K562 (cell line): ENCODE data around the gene UCP1. TPM values are rescaled to one million over a fixed set of nuclear protein-coding genes. Genes with fewer than 3 reads are reported as not detected.

Experiments used
- ATAC-seq: fragments of 200-7000 bp; cut with Tn5 transposase; 3 replicates; pipeline ENCODE4 v1.9.1; 2020; ENCODE audit warnings: moderate library complexity
- BruUV-seq: library from RNA; stranded (reverse); fragments of 400-500 nt; replicated peaks from 2 replicates; lab custom pipeline; 2021; lab: Mats Ljungman, UMichigan
- CTCF ChIA-PET: fragments of 300-600 bp; formaldehyde crosslinking; extraction: SDS; loops from one replicate; lab custom pipeline; 2021; ENCODE audit warnings: low intra/inter-chr PET ratio; lab: Yijun Ruan, JAX
- POLR2A ChIA-PET: fragments of 300-600, 350-650 bp; sonication (Branson Sonifier 250); formaldehyde crosslinking; extraction: SDS; loops from one replicate; lab custom pipeline; 2021; ENCODE audit warnings: antibody characterized with exemption, inconsistent platforms; lab: Yijun Ruan, JAX
- DNase-seq, 4 experiments: peaks; one replicate each; pipeline versions ENCODE4 v3.0.0 to v3.0.0-alpha.2; 2011 to 2018; ENCODE audit warnings: low spot score in 3 of 4, mixed read lengths in 3 of 4; ENCODE audit errors: extremely low read depth in 1 of 4
- FAIRE-seq: peaks from 2 replicates; lab custom pipeline; 2011; peaks lifted over from hg19 to GRCh38; lab: Jason Lieb, UNC
- H2AFZ ChIP-seq: 2 replicates; pipeline ENCODE4 v1.6.0; 2011; ENCODE audit warnings: low read depth, low read length, control low read depth, inconsistent platforms
- H3K27ac ChIP-seq: fragments of 200-600 bp; 3 replicates; pipeline ENCODE4 v1.8.0; 2011; ENCODE audit warnings: low read depth, mild to moderate bottlenecking, control low read depth, inconsistent platforms, low read length, moderate library complexity, mixed read lengths; ENCODE audit errors: extremely low read depth
- H3K27me3 ChIP-seq, 2 experiments: fragments of 300-600 bp in 1 of 2; 2 replicates in 1 of 2; 3 replicates in 1 of 2; pipeline versions ENCODE4 v1.6.0 to v1.8.0; 2011; ENCODE audit warnings: inconsistent platforms in 2 of 2, low read length in 2 of 2, mild to moderate bottlenecking in 1 of 2, mixed read lengths in 1 of 2, moderate library complexity in 1 of 2; ENCODE audit not compliant: control insufficient read depth in 2 of 2, insufficient read depth in 2 of 2
- H3K36me3 ChIP-seq: fragments of 300-600 bp; 3 replicates; pipeline ENCODE4 v1.8.0; 2011; ENCODE audit warnings: mild to moderate bottlenecking, low read length, inconsistent platforms; ENCODE audit not compliant: control insufficient read depth, insufficient read depth
- H3K4me1 ChIP-seq, 2 experiments: fragments of 200-600 bp in 1 of 2; replicated peaks in 1 of 2; 2 replicates in 1 of 2; 3 replicates in 1 of 2; pipeline versions ENCODE4 v1.5.1 to v1.8.0; 2011; ENCODE audit warnings: inconsistent platforms in 2 of 2, low read length in 2 of 2, mild to moderate bottlenecking in 1 of 2, mixed read lengths in 1 of 2, moderate library complexity in 1 of 2; ENCODE audit not compliant: control insufficient read depth in 2 of 2, insufficient read depth in 2 of 2
- H3K4me2 ChIP-seq: 2 replicates; pipeline ENCODE4 v1.6.1; 2011; ENCODE audit warnings: low read length, control low read depth, inconsistent platforms, mixed read lengths; ENCODE audit not compliant: insufficient read depth
- H3K4me3 ChIP-seq: fragments of 200-600 bp; sonication (generic), shearing (Covaris generic); 2 replicates; pipeline ENCODE4 v1.5.1; 2016; ENCODE audit warnings: control low read depth, inconsistent platforms
- H3K79me2 ChIP-seq: fragments of 200-600 bp; 3 replicates; pipeline ENCODE4 v1.8.0; 2011; ENCODE audit warnings: low read length, inconsistent platforms; ENCODE audit not compliant: control insufficient read depth, insufficient read depth
- H3K9ac ChIP-seq, 2 experiments: 2 replicates each; pipeline versions ENCODE4 v1.6.0 to v1.6.1; 2011; ENCODE audit warnings: low read depth in 2 of 2, low read length in 2 of 2, control low read depth in 1 of 2, inconsistent platforms in 1 of 2, mild to moderate bottlenecking in 1 of 2, mixed read lengths in 1 of 2; ENCODE audit not compliant: insufficient read depth in 1 of 2
- H3K9me1 ChIP-seq: one replicate; pipeline ENCODE4 v1.6.0; 2011; ENCODE audit warnings: inconsistent platforms, mild to moderate bottlenecking, low read length, moderate library complexity; ENCODE audit not compliant: control insufficient read depth, insufficient read depth
- H3K9me3 ChIP-seq: replicated peaks from 2 replicates; pipeline ENCODE4 v1.5.1; 2011; ENCODE audit warnings: low read depth, low read length, inconsistent platforms; ENCODE audit not compliant: control insufficient read depth, insufficient read depth
- H4K20me1 ChIP-seq: replicated peaks from 2 replicates; pipeline ENCODE4 v1.6.1; 2011; ENCODE audit warnings: low read length, inconsistent platforms, mixed read lengths; ENCODE audit not compliant: control insufficient read depth, insufficient read depth
- AFF4 ChIP-seq: sonication (generic); formaldehyde crosslinking; IDR thresholded peaks from 2 replicates; pipeline ENCODE4 v1.8.0; 2023; ENCODE audit warnings: mild to moderate bottlenecking, missing genetic modification reagents
- BRD9 ChIP-seq: fragments of 450-650 bp; IDR thresholded peaks from 2 replicates; pipeline ENCODE4 v1.6.1; 2018; ENCODE audit warnings: low read depth; ENCODE audit not compliant: partially characterized antibody
- DEAF1 ChIP-seq: fragments of 450-650 bp; formaldehyde crosslinking; IDR thresholded peaks from 2 replicates; pipeline ENCODE4 v1.4.0; 2020; ENCODE audit warnings: mild to moderate bottlenecking, moderate library complexity
- LARP7 ChIP-seq: fragments of 450-650 bp; IDR thresholded peaks from 2 replicates; pipeline ENCODE4 v1.6.1; 2016
- NCOR1 ChIP-seq: fragments of 450-650 bp; IDR thresholded peaks from 2 replicates; pipeline ENCODE4 v1.6.1; 2016; ENCODE audit warnings: mild to moderate bottlenecking, moderate library complexity
- RAD51 ChIP-seq: fragments of 450-650 bp; IDR thresholded peaks from 2 replicates; pipeline ENCODE4 v1.7.1; 2016; ENCODE audit warnings: low read depth, mild to moderate bottlenecking, borderline replicate concordance
- RBM15 ChIP-seq: fragments of 200-400 bp; formaldehyde crosslinking; IDR thresholded peaks from 2 replicates; pipeline ENCODE4 v1.6.1; 2018; ENCODE audit warnings: mild to moderate bottlenecking, low read length, moderate library complexity; ENCODE audit not compliant: insufficient read depth
- SIN3A ChIP-seq, 2 experiments: fragments of 150-350 bp in 1 of 2; IDR thresholded peaks; 2 replicates each; pipeline ENCODE4 v1.6.1; 2011 to 2016; ENCODE audit warnings: borderline replicate concordance in 2 of 2, low read depth in 2 of 2, low read length in 2 of 2, mild to moderate bottlenecking in 2 of 2, moderate library complexity in 2 of 2; ENCODE audit not compliant: control insufficient read depth in 1 of 2
- ZBTB43 ChIP-seq: sonication (generic); formaldehyde crosslinking; IDR thresholded peaks from 2 replicates; pipeline ENCODE4 v1.8.0; 2023; ENCODE audit warnings: mild to moderate bottlenecking, missing genetic modification reagents
- WGBS: fragments of 100-300 bp; shearing (Covaris generic); methylation state at CpG from one replicate; pipeline ENCODE4 v1.1.6; 2016; ENCODE audit warnings: low coverage, mixed read lengths; ENCODE audit not compliant: insufficient coverage; ENCODE audit errors: missing lambda C conversion rate; 5-methylcytosine and 5-hydroxymethylcytosine counted together
- in situ Hi-C: fragments of 300-500 bp; cut with MboI; formaldehyde crosslinking; loops from 4 replicates; pipeline ENCODE4 v1.15.0; 2018; ENCODE audit warnings: inconsistent platforms, mixed read lengths
- intact Hi-C: fragments of 100-400 bp; cut with micrococcal nuclease; formaldehyde crosslinking; loops from 2 replicates; pipeline ENCODE4 v1.14.2; 2022
- polyA plus RNA-seq, 8 experiments: library from polyadenylated mRNA; depleted of rRNA in 4 of 8; stranded (reverse) in 5 of 8; unstranded in 3 of 8; fragments of >200 nt; fragmentation: Nextera tagmentation in 2 of 8; fragmentation: Illumina TruSeq in 1 of 8; extraction: Ambion mirVana in 2 of 8; extraction: Trizol in 1 of 8; gene quantifications; 2 replicates each; pipeline versions ENCODE4 v1.2.1 to v1.2.3, GENCODE V29; 2011 to 2014; ENCODE audit warnings: inconsistent platforms in 1 of 8, missing spikeins in 1 of 8
- total RNA-seq, 7 experiments: library from RNA; depleted of rRNA in 6 of 7; stranded (reverse); fragments of >200 nt in 6 of 7; fragmentation: Illumina TruSeq in 2 of 7; extraction: Trizol in 2 of 7; gene quantifications; 2 replicates each; pipeline versions ENCODE4 v1.2.1 to v1.2.3, GENCODE V29; 2011 to 2021; ENCODE audit warnings: low replicate concordance in 1 of 7

The UCP1 gene
- total and polyA plus RNA-seq, 9 of the 15 experiments (the other 6 are each of a cell fraction or from before 2014, with no cell fraction given) = not detected

GRCh38 chr4:140575489-140575888, 6.7 kb upstream of the UCP1 start:
- no TSS peak for BruUV-seq
- H3K9ac ChIP-seq = no peak overlapping the region
- TF ChIP-seq ZBTB43 (CRISPR knock-in tag) (no peak), BRD9 (no peak), RAD51 (no peak)
- H3K4me1 ChIP-seq = peaks cover 0 to 4% of the 10 kb centered on the region in 2 experiments; a peak in 2 of 5 replicates
- WGBS = 0% methylated on average over 4 of the region's 4 CpGs
- H3K36me3 ChIP-seq = no peaks in the 10 kb centered on the region
- peaks cover 15 to 31% of the 10 kb centered on the region in 2 experiments for H3K27me3 ChIP-seq
- H3K27ac ChIP-seq = no peak overlapping the region
- DNase-seq = no peak
- FAIRE-seq = no peak
- no peaks in the 10 kb centered on the region for H3K9me1 ChIP-seq
- CTCF ChIA-PET = no interaction called here
- in situ Hi-C loops = no loop called here
- no peak overlapping the region for H3K4me2 ChIP-seq
- H4K20me1 ChIP-seq = no peaks in the 10 kb centered on the region
- no peaks in the 10 kb centered on the region for H3K79me2 ChIP-seq
- H3K4me3 ChIP-seq = no peak overlapping the region
- POLR2A ChIA-PET = interaction anchor here (0.5 kb wide), 1 partner anchor 10 kb away, joined by 3 read pairs; no protein-coding TSS in a partner anchor
- no peak overlapping the region for H2AFZ ChIP-seq
- no peaks in the 10 kb centered on the region for H3K9me3 ChIP-seq
- intact Hi-C loops = no loop called here
- no peak for ATAC-seq

- Histone ChIP-seq H3K27me3 (peaks cover 29 to 32% of the 10 kb centered on the region in 2 experiments), H4K20me1 (no peaks in the 10 kb centered on the region), H3K4me2 (no peak overlapping the region), H3K4me1 (peaks cover 0 to 6% of the 10 kb centered on the region in 2 experiments; a peak in 1 of 5 replicates), H3K79me2 (no peaks in the 10 kb centered on the region), H3K4me3 (no peak overlapping the region), H2AFZ (no peak overlapping the region), H3K9me1 (no peaks in the 10 kb centered on the region), H3K9ac (no peak overlapping the region), H3K9me3 (no peaks in the 10 kb centered on the region), H3K36me3 (no peaks in the 10 kb centered on the region), H3K27ac (no peak overlapping the region)
- no peak for FAIRE-seq
- intact Hi-C loops (no loop called here), in situ Hi-C loops (no loop called here)
- 4% methylated on average over 2 of the region's 2 CpGs for WGBS
- ChIA-PET CTCF (no interaction called here), POLR2A (interaction anchor here (0.7 kb wide), 1 partner anchor 199 kb away, joined by 3 read pairs; no protein-coding TSS in a partner anchor)
- ATAC-seq = no peak
- BruUV-seq = no TSS peak
- DNase-seq = no peak
- TF ChIP-seq NCOR1 (no peak), AFF4 (CRISPR knock-in tag) (no peak), LARP7 (no peak), RBM15 (no peak), SIN3A (IDR thresholded peaks at IDR 0.05; ENCODE audit: borderline replicate concordance in 2 of 2, control insufficient read depth in 1 of 2, low read depth in 2 of 2, low read length in 2 of 2) (no peak), DEAF1 (CRISPR knock-in tag) (no peak)
Measured at GRCh38 chr4:140571620-140572019, 2.9 kb upstream of the UCP1 start.
